ENCODE results near the gene TTLL4.

DNA sequence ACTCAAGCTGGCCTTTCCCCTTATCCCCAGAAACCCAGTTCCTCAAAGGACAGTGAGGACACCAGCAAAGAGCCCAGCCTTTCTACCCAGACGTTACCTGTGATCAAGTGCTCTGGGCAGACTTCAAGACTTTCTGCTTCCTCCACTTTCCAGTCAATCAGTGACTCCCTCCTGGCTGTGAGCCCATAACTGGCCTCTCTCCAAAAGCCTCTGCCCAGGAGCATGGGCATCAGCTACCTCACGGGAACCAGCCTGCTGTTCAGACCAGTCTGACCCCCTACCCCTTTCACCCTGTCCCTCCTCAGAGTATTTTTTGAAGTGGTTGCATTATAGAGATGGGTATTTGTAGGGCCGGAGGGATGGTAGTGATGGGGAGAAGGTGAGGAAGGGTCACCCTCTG, 43.6 kb downstream of the TTLL4 start:
- TF ChIP-seq GABPA (IDR thresholded peaks at IDR 0.05; ENCODE audit: borderline replicate concordance, insufficient read depth, low read length) (no peak), SUZ12 (IDR thresholded peaks at IDR 0.05; ENCODE audit: low read length) (no peak), POLR2AphosphoS5 (IDR thresholded peaks at IDR 0.05; ENCODE audit: low read depth, low read length) (no peak), POLR2A (IDR thresholded peaks at IDR 0.05; ENCODE audit: control extremely low read depth in 1 of 2, low read depth in 2 of 2, low read length in 2 of 2) (no peak), EP300 (IDR thresholded peaks at IDR 0.05; ENCODE audit: borderline replicate concordance in 1 of 2, low read depth in 2 of 2, low read length in 2 of 2) (no peak), CREB1 (IDR thresholded peaks at IDR 0.05) (no peak), RAD21 (IDR thresholded peaks at IDR 0.05 in 1 of 2, conservative IDR thresholded peaks at IDR 0.05 in 1 of 2; ENCODE audit: low read depth in 2 of 2, low read length in 2 of 2) (no peak), SP1 (IDR thresholded peaks at IDR 0.05; ENCODE audit: low read depth, low read length) (no peak), GTF2F1 (IDR thresholded peaks at IDR 0.05; ENCODE audit: borderline replicate concordance, low read depth, low read length) (no peak), MAFK (IDR thresholded peaks at IDR 0.05; ENCODE audit: low read depth, low read length) (no peak)
- TF ChIP-seq, protein P1, sequence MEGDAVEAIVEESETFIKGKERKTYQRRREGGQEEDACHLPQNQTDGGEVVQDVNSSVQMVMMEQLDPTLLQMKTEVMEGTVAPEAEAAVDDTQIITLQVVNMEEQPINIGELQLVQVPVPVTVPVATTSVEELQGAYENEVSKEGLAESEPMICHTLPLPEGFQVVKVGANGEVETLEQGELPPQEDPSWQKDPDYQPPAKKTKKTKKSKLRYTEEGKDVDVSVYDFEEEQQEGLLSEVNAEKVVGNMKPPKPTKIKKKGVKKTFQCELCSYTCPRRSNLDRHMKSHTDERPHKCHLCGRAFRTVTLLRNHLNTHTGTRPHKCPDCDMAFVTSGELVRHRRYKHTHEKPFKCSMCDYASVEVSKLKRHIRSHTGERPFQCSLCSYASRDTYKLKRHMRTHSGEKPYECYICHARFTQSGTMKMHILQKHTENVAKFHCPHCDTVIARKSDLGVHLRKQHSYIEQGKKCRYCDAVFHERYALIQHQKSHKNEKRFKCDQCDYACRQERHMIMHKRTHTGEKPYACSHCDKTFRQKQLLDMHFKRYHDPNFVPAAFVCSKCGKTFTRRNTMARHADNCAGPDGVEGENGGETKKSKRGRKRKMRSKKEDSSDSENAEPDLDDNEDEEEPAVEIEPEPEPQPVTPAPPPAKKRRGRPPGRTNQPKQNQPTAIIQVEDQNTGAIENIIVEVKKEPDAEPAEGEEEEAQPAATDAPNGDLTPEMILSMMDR (IDR thresholded peaks at IDR 0.05; ENCODE audit: control extremely low read depth in 1 of 3, insufficient read depth in 1 of 3, low read depth in 1 of 3, low read length in 3 of 3): no peak
- TF ChIP-seq, protein P2, sequence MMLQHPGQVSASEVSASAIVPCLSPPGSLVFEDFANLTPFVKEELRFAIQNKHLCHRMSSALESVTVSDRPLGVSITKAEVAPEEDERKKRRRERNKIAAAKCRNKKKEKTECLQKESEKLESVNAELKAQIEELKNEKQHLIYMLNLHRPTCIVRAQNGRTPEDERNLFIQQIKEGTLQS (IDR thresholded peaks at IDR 0.05; ENCODE audit: insufficient read depth, low read depth, low read length): no peak

All from H1 (cell line).